ENCODE data around the gene PROP1.
"Not testable (repeated sequence)": the region's sequence is repeated elsewhere in the genome, so short reads cannot be mapped to it uniquely, and the experiment has no call there.

DNA sequence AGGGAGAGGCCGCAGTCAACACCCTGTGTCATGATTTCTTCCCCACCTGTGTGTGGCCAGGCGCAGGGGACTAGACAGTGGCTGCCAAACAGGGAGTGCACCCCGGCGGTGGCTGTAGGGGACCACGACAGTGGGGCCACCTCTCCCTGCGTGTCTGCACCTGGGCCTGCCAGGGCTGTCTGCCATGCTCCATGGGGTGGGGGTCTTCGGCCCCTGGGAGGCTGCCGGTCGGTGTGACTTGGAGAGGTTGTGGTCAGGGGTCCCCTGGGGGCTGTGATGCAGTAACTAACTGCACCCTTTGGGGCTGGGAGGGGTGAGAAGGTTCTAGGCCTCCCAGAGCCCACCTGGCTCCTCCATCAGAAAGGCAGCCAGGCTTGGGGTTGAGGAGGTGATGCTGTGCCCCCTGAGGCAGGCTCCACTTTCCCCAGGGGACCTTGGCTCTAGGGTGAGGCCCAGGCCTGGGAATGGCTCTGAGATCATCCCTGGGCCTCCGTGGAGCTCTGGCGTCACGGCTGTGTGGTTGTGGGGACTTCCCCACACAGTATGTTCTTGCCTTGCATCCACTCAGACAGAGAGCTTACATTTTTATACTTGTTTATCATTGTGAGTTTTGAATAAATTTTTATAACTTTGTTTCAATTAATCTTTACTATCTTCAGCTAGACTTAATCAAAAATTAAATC, 50.3 kb downstream of the PROP1 start:
- TF ChIP-seq CTCF (IDR thresholded peaks at IDR 0.05; ENCODE audit: insufficient read depth, low read length, poor library complexity, severe bottlenecking); EZH2phosphoT487 (conservative IDR thresholded peaks at IDR 0.05; ENCODE audit: low read length): not testable (repeated sequence)

Measured in SU-DHL-6 (cell line).